ENCODE results near the gene RPH3AL.

GRCh38 chr17:238071-238963 is 114.3 kb downstream of the RPH3AL start:
- TF ChIP-seq CTCF (IDR thresholded peaks at IDR 0.05; ENCODE audit: low read depth, low read length) (no peak), POLR2A (IDR thresholded peaks at IDR 0.05; ENCODE audit: extremely low read depth, insufficient read length) (no peak), MYC (IDR thresholded peaks at IDR 0.05; ENCODE audit: low read depth, low read length) (no peak)

Data from NB4 (cell line).